GM18861 (cell line): ENCODE data around the gene PLXNA2.

Experiments used
- ATAC-seq: cut with Tn5 transposase; IDR thresholded peaks from one replicate; pipeline ENCODE4 v1.9.1; 2021; ENCODE audit not compliant: unreplicated experiment

Gene PLXNA2

DNA sequence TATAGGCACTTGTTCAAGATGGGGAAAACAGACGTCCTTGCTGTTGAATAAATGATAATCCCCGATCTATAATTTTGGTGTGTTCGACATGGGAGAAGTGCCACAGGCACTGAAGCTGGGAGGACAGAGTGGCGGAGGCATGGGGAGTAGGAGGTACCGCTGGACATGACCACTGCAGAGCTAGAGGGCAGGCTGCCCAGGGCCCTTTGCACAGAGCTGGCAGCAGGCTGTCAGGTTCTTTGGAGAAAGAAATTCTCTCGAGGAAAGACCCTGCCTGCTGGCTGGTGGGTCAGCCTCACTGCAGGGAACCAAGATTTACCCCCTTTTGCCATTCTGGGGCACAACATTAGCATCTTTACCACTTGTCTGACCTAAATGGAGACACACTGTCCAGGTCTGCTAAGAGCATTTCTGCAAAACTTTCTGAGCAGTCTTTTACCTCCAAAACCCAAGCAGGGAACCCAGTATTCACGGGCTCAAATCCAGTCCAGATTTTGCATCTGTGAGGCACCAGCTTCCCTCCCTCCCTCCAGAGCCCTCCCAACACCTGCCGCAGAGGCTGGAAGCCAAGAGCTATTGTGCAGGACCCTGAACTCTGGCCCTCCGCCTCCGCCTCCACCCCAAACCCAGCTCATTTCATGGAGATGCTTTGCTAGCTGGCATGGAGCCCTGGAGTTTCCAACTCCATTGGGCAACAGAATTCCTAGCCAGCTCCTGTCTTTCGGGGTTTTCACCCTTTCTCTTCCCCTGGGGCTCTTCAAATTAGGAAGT is 142.3 kb downstream of the PLXNA2 start:
- no peak for ATAC-seq

DNA sequence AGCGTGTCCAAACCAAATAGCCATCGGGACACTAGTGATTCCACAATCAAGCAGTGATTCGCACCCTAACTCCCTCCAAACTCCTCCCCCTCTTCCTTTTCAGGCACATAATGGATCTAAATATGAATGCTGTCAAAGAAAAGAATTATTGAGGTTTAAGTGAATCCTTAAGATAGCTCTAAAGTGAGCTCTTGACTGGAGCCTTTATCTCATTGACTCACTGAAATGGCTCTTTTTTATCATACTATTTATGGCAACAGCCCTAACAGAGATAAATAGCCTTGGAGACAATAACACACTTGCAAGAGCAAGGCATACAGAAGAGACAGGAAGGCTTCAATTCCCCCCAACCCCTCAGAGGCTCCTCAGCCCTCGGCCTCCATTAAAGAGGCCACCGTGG is 143.3 kb downstream of the PLXNA2 start:
- no peak for ATAC-seq

DNA sequence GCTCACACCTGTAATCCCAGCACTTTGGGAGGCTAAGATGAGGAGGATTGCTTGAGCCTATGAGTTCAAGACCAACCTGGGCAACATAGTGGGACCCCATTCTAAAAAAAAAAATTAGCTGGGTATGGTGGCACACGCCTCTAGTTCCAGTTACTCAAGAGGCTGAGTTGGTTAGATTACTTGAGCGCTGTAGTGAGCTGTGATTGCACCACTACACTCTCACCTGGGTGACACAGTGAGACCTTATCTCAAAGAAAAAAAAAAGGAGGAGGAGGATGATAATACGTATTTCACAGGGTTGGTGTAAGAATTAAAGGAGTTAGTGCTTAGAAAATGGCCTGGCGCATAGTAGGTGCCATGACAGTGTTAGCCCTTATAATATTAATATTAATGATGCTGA is 144.1 kb downstream of the PLXNA2 start:
- no peak for ATAC-seq

GRCh38 chr1:208098773-208099172 is 145.4 kb downstream of the PLXNA2 start:
- ATAC-seq: no peak

- no peak for ATAC-seq
Measured at GRCh38 chr1:208093754-208094719, 150.1 kb downstream of the PLXNA2 start.

DNA sequence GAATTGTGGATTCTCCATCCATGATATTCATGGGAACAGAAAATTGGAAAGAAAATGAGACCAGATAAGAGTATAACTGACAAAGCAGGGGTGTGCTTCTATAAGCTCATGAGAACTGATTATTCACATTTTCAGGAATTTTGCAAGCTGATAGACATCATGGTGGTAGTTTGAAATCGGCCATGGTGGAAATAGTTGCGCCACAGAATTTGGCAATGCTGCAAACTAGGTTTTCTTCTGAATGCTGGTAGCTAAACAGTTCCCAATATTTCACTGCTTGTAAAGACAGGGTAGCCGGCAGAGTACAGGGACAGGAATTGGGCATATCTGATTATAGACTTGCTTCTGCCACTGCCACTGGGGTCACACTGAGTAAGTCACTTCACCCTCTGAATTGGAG is 151.1 kb downstream of the PLXNA2 start:
- ATAC-seq: no peak

- no peak for ATAC-seq
Measured at GRCh38 chr1:208090388-208091301, 153.5 kb downstream of the PLXNA2 start.

DNA sequence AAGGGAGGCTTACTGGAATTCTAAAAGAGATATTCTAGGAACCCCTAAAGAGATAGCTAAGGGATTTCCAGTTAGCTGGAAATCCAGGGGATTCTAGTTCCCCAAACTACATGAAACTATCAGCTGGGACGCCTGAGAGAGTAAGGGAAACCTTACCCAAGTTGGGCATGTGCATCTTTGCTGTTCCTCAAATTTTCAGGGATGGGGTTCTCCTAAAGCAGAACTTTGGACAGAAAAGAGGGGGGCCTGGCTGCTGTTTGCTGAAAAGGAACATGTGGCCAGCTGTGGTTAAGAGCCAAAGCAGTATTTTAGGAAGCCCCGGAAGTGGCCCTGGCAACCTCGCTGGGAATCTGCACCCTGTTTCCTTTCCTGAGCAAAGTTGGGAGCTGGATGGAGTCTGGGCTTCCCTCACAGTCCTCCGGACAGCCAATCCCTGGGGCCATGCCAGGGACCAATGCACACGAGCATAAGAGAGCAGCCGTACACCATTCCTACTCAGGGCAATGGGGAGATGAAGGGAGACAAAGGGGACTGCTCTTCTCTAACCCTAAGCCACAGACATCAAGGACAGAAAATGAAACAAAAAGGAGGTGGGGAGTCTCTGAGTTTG is 154.3 kb downstream of the PLXNA2 start:
- ATAC-seq: no peak

- ATAC-seq: no peak
Measured at GRCh38 chr1:208089149-208089548, 155.0 kb downstream of the PLXNA2 start.

- ATAC-seq: no peak
Measured at GRCh38 chr1:208088319-208088718, 155.9 kb downstream of the PLXNA2 start.

DNA sequence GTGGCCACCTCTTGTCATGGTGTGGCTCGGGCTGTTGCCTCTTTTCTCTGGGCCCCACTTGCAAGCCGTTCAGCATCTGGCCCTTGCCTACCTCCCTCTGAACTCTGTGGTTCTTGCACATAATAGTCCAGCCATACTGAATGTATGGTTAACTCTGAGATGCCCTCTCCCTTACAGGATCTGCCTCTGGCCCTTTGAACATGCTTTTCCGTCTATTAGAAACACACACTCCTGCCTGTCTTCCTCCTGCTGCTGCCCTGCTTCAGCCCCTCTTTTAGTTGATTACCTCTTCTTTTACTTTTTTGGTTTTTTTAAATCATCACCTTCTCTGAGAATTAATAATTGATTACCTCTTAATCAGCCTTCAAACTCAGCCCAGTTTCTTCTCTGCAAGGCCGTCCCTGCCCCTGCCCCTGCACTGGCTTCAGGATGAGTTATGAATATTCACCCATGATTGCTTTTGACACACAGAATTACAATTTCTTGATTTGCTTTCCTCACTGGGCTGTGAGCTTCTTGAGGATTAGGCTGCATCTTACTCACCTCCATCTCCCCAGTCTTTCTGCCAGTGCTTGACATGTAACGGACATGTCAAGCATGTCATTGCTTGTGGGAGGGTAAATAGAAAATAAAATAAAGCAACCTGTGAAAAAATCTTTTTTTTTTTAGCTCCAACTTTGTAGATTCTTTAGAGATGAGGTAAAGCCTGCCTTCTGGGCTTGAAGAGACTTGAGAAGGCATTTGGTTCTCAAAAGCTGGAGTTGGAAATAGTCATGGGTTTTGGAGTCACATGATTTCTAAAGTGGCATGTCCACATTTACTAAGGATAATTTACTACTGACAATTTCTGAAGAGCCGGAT is 158.3 kb downstream of the PLXNA2 start:
- ATAC-seq: no peak

GRCh38 chr1:208084764-208085163 is 159.4 kb downstream of the PLXNA2 start:
- no peak for ATAC-seq

DNA sequence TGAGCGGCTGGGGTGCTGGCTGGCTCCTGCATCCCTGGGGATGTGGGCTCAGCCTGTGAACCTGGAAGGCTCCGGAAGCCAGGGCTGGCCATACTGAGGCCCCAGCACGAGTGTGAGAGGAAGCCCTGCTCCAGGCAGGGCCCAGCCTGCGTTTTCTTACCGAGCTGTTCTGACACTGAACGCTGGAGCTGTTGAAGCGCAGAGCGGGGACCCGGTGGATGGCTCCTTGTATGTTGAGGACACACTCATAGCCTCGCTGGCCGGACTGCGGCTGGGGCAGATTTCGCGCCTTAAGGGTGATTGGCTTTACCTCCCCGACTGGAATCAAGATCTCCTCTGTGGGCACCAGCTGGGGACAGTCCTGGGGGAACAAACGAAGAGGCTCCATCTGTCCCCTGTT is 160.0 kb downstream of the PLXNA2 start:
- no peak for ATAC-seq

- no peak for ATAC-seq
Measured at GRCh38 chr1:208083715-208084085, 160.5 kb downstream of the PLXNA2 start.

GRCh38 chr1:208083016-208083714 is 161.0 kb downstream of the PLXNA2 start:
- ATAC-seq: no peak

DNA sequence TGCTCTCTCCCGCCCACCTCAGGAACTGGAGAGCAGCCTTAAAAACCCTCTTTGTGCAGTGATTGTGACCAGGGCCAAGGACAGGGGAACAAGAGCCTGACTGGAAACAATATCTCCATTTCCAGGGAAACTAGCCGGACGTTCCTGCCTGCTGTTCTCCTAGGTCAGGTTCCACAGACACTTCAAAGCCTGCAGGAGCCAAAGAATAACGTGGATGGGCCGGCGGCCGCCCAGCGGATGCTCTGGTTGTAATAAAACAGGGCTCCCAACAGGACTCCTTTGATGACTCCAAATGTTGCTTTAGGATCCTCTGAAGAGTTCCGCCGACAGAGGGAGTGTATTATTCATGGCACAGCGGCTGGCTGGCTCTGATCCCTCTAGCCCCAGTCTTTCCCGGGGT is 162.2 kb downstream of the PLXNA2 start:
- ATAC-seq: no peak

- ATAC-seq: no peak
Measured at GRCh38 chr1:208080396-208081286, 163.5 kb downstream of the PLXNA2 start.

GRCh38 chr1:208079161-208079560 is 165.0 kb downstream of the PLXNA2 start:
- ATAC-seq: no peak
